K562 (cell line): ENCODE results near the gene USP19. TPM values are rescaled to one million over a fixed set of nuclear protein-coding genes. Genes with fewer than 3 reads are reported as not detected.

Source experiments
- CBFA2T2 ChIP-seq: fragments of 450-650 bp; conservative IDR thresholded peaks from 2 replicates; pipeline ENCODE4 v1.6.1; 2017; ENCODE audit warnings: mild to moderate bottlenecking
- CHCHD3 ChIP-seq: fragments of 250-450 bp; sonication (Bioruptor Pico); IDR thresholded peaks from 2 replicates; pipeline ENCODE4 v2.1.2; 2022; ENCODE audit warnings: mild to moderate bottlenecking
- CTCFL ChIP-seq: IDR thresholded peaks from 2 replicates; pipeline ENCODE4 v1.6.1; 2011; ENCODE audit warnings: borderline replicate concordance, low read depth, mild to moderate bottlenecking, moderate library complexity, low read length; ENCODE audit not compliant: insufficient read depth, poor library complexity, severe bottlenecking
- ERF ChIP-seq: fragments of 450-650 bp; formaldehyde crosslinking; IDR thresholded peaks from 2 replicates; pipeline ENCODE4 v1.4.0; 2020; ENCODE audit warnings: mild to moderate bottlenecking, mixed read lengths
- FOXA3 ChIP-seq, 2 experiments: fragments of 450-650 bp in 1 of 2; sonication (generic) in 1 of 2; formaldehyde crosslinking; IDR thresholded peaks in 1 of 2; conservative IDR thresholded peaks in 1 of 2; 2 replicates each; pipeline versions ENCODE4 v1.4.0 to v1.8.0; 2020 to 2022; ENCODE audit warnings: mild to moderate bottlenecking in 2 of 2, missing genetic modification reagents in 1 of 2
- GABPA ChIP-seq: fragments of 200-800 bp; sonication (Bioruptor generic); conservative IDR thresholded peaks from 2 replicates; pipeline ENCODE4 v1.6.1; 2016; ENCODE audit warnings: low read depth, missing genetic modification characterization, missing compliant biosample characterization
- HNRNPLL ChIP-seq: fragments of 200-400 bp; formaldehyde crosslinking; IDR thresholded peaks from 2 replicates; pipeline ENCODE4 v1.6.1; 2017; ENCODE audit warnings: low read length, low read depth, mild to moderate bottlenecking; ENCODE audit not compliant: poor library complexity, severe bottlenecking
- HOXB6 ChIP-seq: fragments of 250-450 bp; sonication (Bioruptor Pico); IDR thresholded peaks from 2 replicates; pipeline ENCODE4 v1.5.1; 2022; ENCODE audit warnings: mild to moderate bottlenecking, borderline replicate concordance
- MITF ChIP-seq: IDR thresholded peaks from 2 replicates; pipeline ENCODE4 v1.6.1; 2014; ENCODE audit warnings: antibody characterized with exemption
- MLX ChIP-seq, 2 experiments: fragments of 450-650 bp in 1 of 2; sonication (generic) in 1 of 2; formaldehyde crosslinking; conservative IDR thresholded peaks; 2 replicates each; pipeline versions ENCODE4 v1.4.0 to v1.8.1; 2020 to 2022; ENCODE audit warnings: mild to moderate bottlenecking in 1 of 2, missing genetic modification reagents in 1 of 2
- NCOA4 ChIP-seq: fragments of 450-650 bp; IDR thresholded peaks from 2 replicates; pipeline ENCODE4 v1.6.1; 2018; ENCODE audit warnings: mild to moderate bottlenecking; ENCODE audit not compliant: partially characterized antibody
- NFXL1 ChIP-seq: fragments of 450-650 bp; formaldehyde crosslinking; IDR thresholded peaks from 2 replicates; pipeline ENCODE4 v1.4.0; 2021; ENCODE audit warnings: mild to moderate bottlenecking
- NFYB ChIP-seq: IDR thresholded peaks from 2 replicates; pipeline ENCODE4 v1.6.1; 2011; ENCODE audit warnings: mild to moderate bottlenecking, moderate library complexity; ENCODE audit not compliant: insufficient read length; ENCODE audit errors: extremely low read depth
- RBM34 ChIP-seq: fragments of 200-400 bp; formaldehyde crosslinking; IDR thresholded peaks from 2 replicates; pipeline ENCODE4 v1.6.1; 2018; ENCODE audit warnings: low read length, borderline replicate concordance; ENCODE audit not compliant: insufficient read depth
- RFX5 ChIP-seq: IDR thresholded peaks from 2 replicates; pipeline ENCODE4 v1.6.1; 2011; ENCODE audit warnings: low read depth, mild to moderate bottlenecking, improper control_type of control experiment, low read length
- TFAM ChIP-seq: fragments of 250-450 bp; sonication (Bioruptor Pico); conservative IDR thresholded peaks from 2 replicates; pipeline ENCODE4 v1.5.0; 2021; ENCODE audit warnings: mild to moderate bottlenecking, moderate library complexity
- ZNF274 ChIP-seq: IDR thresholded peaks from 2 replicates; pipeline ENCODE4 v1.6.1; 2011; ENCODE audit warnings: low read depth, mild to moderate bottlenecking, low read length, moderate library complexity, borderline replicate concordance
- ZNF280B ChIP-seq: fragments of 250-450 bp; sonication (Bioruptor Pico); IDR thresholded peaks from 2 replicates; pipeline ENCODE4 v1.5.1; 2021; ENCODE audit warnings: mild to moderate bottlenecking
- ZNF707 ChIP-seq: fragments of 250-450 bp; sonication (Bioruptor Pico); conservative IDR thresholded peaks from 2 replicates; pipeline ENCODE4 v1.8.0; 2022; ENCODE audit warnings: inconsistent platforms, mild to moderate bottlenecking, moderate library complexity
- polyA plus RNA-seq, 8 experiments: library from polyadenylated mRNA; depleted of rRNA in 4 of 8; stranded (reverse) in 5 of 8; unstranded in 3 of 8; fragments of >200 nt; fragmentation: Nextera tagmentation in 2 of 8; fragmentation: Illumina TruSeq in 1 of 8; extraction: Ambion mirVana in 2 of 8; extraction: Trizol in 1 of 8; gene quantifications; 2 replicates each; pipeline versions ENCODE4 v1.2.1 to v1.2.3, GENCODE V29; 2011 to 2014; ENCODE audit warnings: inconsistent platforms in 1 of 8, missing spikeins in 1 of 8
- total RNA-seq, 7 experiments: library from RNA; depleted of rRNA in 6 of 7; stranded (reverse); fragments of >200 nt in 6 of 7; fragmentation: Illumina TruSeq in 2 of 7; extraction: Trizol in 2 of 7; gene quantifications; 2 replicates each; pipeline versions ENCODE4 v1.2.1 to v1.2.3, GENCODE V29; 2011 to 2021; ENCODE audit warnings: low replicate concordance in 1 of 7

Gene USP19
- total and polyA plus RNA-seq, 9 of the 15 experiments (the other 6 are each of a cell fraction or from before 2014, with no cell fraction given): 0.24 to 65.9 (median 36.9) TPM

GRCh38 chr3:49133226-49133951 is 12.8 kb upstream of the USP19 start (continued):
- TF ChIP-seq NFXL1 (CRISPR knock-in tag) (no peak), TFAM (no peak), HOXB6 (CRISPR knock-in tag) (no peak), ZNF280B (CRISPR knock-in tag) (no peak), GABPA (tag) (no peak), ZNF707 (no peak), ZNF274 (no peak), ERF (CRISPR knock-in tag) (no peak), NFYB (no peak), CBFA2T2 (no peak), MLX (CRISPR knock-in tag; conservative IDR thresholded peaks at IDR 0.05) (no peak), CHCHD3 (CRISPR knock-in tag) (no peak), RFX5 (no peak), HNRNPLL (no peak), CTCFL (no peak), NCOA4 (no peak), MITF (no peak), FOXA3 (CRISPR knock-in tag; conservative IDR thresholded peaks at IDR 0.05 in 1 of 2, IDR thresholded peaks at IDR 0.05 in 1 of 2) (no peak), RBM34 (no peak)
